HEK293 (cell line): ENCODE measurements around the gene ARIH2.

ENCODE experiments used
- CTCF ChIP-seq: fragments of 450-650 bp; formaldehyde crosslinking; IDR thresholded peaks from 2 replicates; pipeline ENCODE4 v1.5.1; 2016; ENCODE audit warnings: missing biosample characterization, missing genetic modification characterization
- ZNF658 ChIP-seq: fragments of 450-650 bp; formaldehyde crosslinking; IDR thresholded peaks from 2 replicates; pipeline ENCODE4; 2016; ENCODE audit warnings: missing biosample characterization, missing genetic modification characterization

GRCh38 chr3:48881006-48881405 lies 37.6 kb upstream of the ARIH2 start:
- no peak for TF ChIP-seq ZNF658
- TF ChIP-seq CTCF (tag by site-specific recombination): no peak
